Vagina (tissue), 2 donors: Measurements from ENCODE around the gene MYNN. TPM values are rescaled to one million over a fixed set of nuclear protein-coding genes. Genes with fewer than 3 reads are reported as not detected.

Source experiments
- DNase-seq, 2 donors: peaks; one replicate each; pipeline ENCODE4 v3.0.0-alpha.2; 2017; ENCODE audit errors: extremely low spot score in 2 of 2
- H3K27ac ChIP-seq: fragments of 200-600 bp; sonication (generic); one replicate; pipeline ENCODE4 v1.5.1; 2019
- H3K27me3 ChIP-seq: fragments of 200-600 bp; sonication (generic); one replicate; pipeline ENCODE4 v1.5.1; 2019
- H3K36me3 ChIP-seq, 2 donors: fragments of 200-600 bp; sonication (generic); one replicate each; pipeline ENCODE4 v1.5.1; 2017 to 2019
- H3K4me1 ChIP-seq: fragments of 200-600 bp; sonication (generic); one replicate; pipeline ENCODE4 v1.5.1; 2019
- H3K4me3 ChIP-seq, 2 donors: fragments of 200-600 bp; sonication (generic); 1 replicate in 1 of 2; 2 replicates in 1 of 2; pipeline ENCODE4 v1.5.1; 2016 to 2019
- H3K9me3 ChIP-seq: fragments of 200-600 bp; sonication (generic); one replicate; pipeline ENCODE4 v1.5.1; 2019
- POLR2A ChIP-seq, 2 donors: fragments of 450-650 bp; IDR thresholded peaks; one replicate each; pipeline ENCODE4 v1.6.1; 2017; ENCODE audit warnings: antibody characterized with exemption in 2 of 2, mild to moderate bottlenecking in 2 of 2, moderate library complexity in 2 of 2
- POLR2AphosphoS5 ChIP-seq, 2 donors: sonication (generic); formaldehyde crosslinking; IDR thresholded peaks; one replicate each; pipeline ENCODE4 v1.9.0; 2017; ENCODE audit warnings: antibody characterized with exemption in 2 of 2, mild to moderate bottlenecking in 2 of 2, low read depth in 1 of 2; ENCODE audit not compliant: insufficient read depth in 1 of 2
- intact Hi-C: fragments of 100-400 bp; cut with DNase I; formaldehyde crosslinking; loops from one replicate; pipeline ENCODE4 v1.15.1; 2023
- total RNA-seq: library from RNA; depleted of rRNA; stranded (reverse); fragments of >200 nt; gene quantifications from one replicate; pipeline ENCODE4 v1.2.3, GENCODE V29; 2016
- TF ChIP-seq, protein P1 (sequence below), 3 experiments: fragments of 450-650 bp in 2 of 3; fragments of 200-600 bp in 1 of 3; sonication (generic) in 1 of 3; IDR thresholded peaks; one replicate each; pipeline ENCODE4 v1.5.1; 2017 to 2019; ENCODE audit warnings: antibody characterized with exemption in 3 of 3, mild to moderate bottlenecking in 2 of 3, moderate library complexity in 2 of 3

MYNN gene
- total RNA-seq, 1 donor from 2014 or later = 16.7 TPM

- Histone ChIP-seq H3K4me3 (no peak overlapping the region), H3K9me3 (no peaks in the 10 kb centered on the region), H3K4me1 (no peaks in the 10 kb centered on the region), H3K27ac (no peak overlapping the region), H3K36me3 (no peaks in the 10 kb centered on the region), H3K27me3 (no peaks in the 10 kb centered on the region)
- intact Hi-C loops = no loop called here
- no peak for DNase-seq
- TF ChIP-seq, protein P1, sequence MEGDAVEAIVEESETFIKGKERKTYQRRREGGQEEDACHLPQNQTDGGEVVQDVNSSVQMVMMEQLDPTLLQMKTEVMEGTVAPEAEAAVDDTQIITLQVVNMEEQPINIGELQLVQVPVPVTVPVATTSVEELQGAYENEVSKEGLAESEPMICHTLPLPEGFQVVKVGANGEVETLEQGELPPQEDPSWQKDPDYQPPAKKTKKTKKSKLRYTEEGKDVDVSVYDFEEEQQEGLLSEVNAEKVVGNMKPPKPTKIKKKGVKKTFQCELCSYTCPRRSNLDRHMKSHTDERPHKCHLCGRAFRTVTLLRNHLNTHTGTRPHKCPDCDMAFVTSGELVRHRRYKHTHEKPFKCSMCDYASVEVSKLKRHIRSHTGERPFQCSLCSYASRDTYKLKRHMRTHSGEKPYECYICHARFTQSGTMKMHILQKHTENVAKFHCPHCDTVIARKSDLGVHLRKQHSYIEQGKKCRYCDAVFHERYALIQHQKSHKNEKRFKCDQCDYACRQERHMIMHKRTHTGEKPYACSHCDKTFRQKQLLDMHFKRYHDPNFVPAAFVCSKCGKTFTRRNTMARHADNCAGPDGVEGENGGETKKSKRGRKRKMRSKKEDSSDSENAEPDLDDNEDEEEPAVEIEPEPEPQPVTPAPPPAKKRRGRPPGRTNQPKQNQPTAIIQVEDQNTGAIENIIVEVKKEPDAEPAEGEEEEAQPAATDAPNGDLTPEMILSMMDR (IDR thresholded peaks at IDR 0.05) = no peak
- TF ChIP-seq POLR2A (IDR thresholded peaks at IDR 0.05) (no peak), POLR2AphosphoS5 (IDR thresholded peaks at IDR 0.05; ENCODE audit: insufficient read depth in 1 of 2, low read depth in 1 of 2) (no peak)
These were observed 49.3 kb downstream of the MYNN start for GRCh38 chr3:169822540-169822939.

DNA sequence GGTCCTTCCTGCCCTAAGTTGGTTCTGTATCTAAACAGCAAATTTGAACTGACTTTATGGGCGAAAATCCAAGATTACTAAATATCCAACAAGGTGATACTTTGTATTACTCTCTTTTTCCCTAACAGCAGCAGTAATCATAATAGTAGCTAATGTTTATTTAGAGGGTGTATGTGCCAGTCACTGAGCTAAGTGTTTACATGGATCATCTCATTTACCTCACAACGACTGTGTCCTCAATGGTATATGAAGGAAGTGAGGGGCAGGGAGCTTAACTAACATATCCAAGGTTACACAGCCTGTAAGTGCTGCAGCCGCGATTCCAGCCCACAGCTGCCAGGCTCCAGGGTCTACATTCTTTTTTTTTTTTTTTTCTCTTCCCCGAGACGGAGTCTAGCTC is 49.8 kb downstream of the MYNN start:
- H3K4me3 ChIP-seq = no peak overlapping the region
- H3K9me3 ChIP-seq = no peaks in the 10 kb centered on the region
- no peak for DNase-seq
- no peaks in the 10 kb centered on the region for H3K4me1 ChIP-seq
- H3K27me3 ChIP-seq = no peaks in the 10 kb centered on the region
- TF ChIP-seq POLR2A (IDR thresholded peaks at IDR 0.05) (no peak), POLR2AphosphoS5 (IDR thresholded peaks at IDR 0.05; ENCODE audit: insufficient read depth in 1 of 2, low read depth in 1 of 2) (no peak)
- TF ChIP-seq, protein P1 (IDR thresholded peaks at IDR 0.05) = no peak
- H3K36me3 ChIP-seq = no peaks in the 10 kb centered on the region
- H3K27ac ChIP-seq = no peak overlapping the region
- intact Hi-C loops = no loop called here

DNA sequence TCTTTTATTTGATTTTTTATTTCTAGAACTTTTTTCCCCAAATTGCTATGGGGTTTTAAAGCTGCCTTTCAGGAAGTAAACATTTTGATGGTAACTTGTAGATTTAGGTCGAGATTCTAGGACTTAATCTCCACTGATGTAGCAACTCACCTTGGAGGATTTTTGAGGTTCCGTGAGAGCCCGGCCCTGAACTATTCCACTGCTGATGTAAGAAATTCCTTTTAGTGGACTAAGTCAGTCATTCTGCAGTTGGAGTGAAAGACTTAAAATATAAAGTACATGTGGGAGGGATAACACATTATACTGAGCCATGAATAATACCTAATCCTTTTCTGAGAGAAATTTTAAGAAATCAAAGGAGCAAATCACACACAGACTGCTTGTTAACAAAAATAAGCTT is 52.1 kb downstream of the MYNN start:
- no peak overlapping the region for H3K27ac ChIP-seq
- H3K4me3 ChIP-seq = no peak overlapping the region
- DNase-seq = no peak
- TF ChIP-seq, protein P1 (IDR thresholded peaks at IDR 0.05) = no peak
- TF ChIP-seq POLR2A (IDR thresholded peaks at IDR 0.05) = no peak
- no peak for TF ChIP-seq POLR2AphosphoS5 (IDR thresholded peaks at IDR 0.05; ENCODE audit: insufficient read depth in 1 of 2, low read depth in 1 of 2)
- no peaks in the 10 kb centered on the region for H3K27me3 ChIP-seq
- no peaks in the 10 kb centered on the region for H3K9me3 ChIP-seq
- H3K36me3 ChIP-seq = no peaks in the 10 kb centered on the region
- H3K4me1 ChIP-seq = no peaks in the 10 kb centered on the region
- intact Hi-C loops = no loop called here

DNA sequence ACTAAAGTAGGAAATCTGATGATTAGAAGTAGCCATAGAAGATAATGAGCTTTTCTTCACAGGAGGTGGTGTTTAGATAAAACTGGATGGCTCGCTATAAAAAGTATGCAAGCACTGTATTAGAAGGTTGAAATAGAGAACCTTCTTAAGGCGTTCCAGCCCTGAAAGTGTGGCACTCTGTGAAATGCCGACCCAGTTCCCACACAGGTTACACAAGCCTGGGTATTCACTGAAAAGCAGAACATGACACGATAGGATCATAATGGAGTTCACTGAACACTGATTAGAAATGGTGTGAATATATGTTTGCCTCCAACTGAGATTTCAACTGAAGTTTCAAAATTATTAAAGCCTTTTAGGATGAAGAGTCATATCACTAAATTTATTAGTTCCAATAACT is 54.5 kb downstream of the MYNN start:
- DNase-seq = no peak
- Histone ChIP-seq H3K4me1 (no peaks in the 10 kb centered on the region), H3K4me3 (no peak overlapping the region), H3K36me3 (no peaks in the 10 kb centered on the region), H3K27me3 (no peaks in the 10 kb centered on the region), H3K9me3 (no peaks in the 10 kb centered on the region), H3K27ac (no peak overlapping the region)
- TF ChIP-seq, protein P1 (IDR thresholded peaks at IDR 0.05) = no peak
- TF ChIP-seq POLR2A (IDR thresholded peaks at IDR 0.05) = no peak
- TF ChIP-seq POLR2AphosphoS5 (IDR thresholded peaks at IDR 0.05; ENCODE audit: insufficient read depth in 1 of 2, low read depth in 1 of 2) = no peak
- intact Hi-C loops = no loop called here

DNA sequence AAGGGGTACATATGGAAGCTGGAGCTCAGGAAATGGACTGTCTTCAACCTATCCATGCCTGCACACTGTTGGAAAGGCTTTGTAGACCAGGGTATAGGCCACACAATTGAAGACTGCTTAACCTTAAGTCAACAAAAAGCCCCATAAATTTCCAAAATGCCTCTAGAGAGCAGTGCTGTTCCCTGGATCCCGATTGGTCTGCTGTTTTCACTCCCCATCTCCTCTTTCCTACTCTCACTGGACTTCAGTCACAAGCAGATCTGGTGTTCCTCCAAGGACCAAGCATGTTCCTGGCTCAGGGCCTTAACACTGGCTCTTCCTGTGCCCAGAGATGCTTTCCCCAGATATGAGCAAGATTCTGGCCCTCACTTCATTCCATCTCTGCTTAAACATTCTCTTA is 62.3 kb downstream of the MYNN start:
- Histone ChIP-seq H3K27ac (no peak overlapping the region), H3K4me3 (no peak overlapping the region), H3K36me3 (no peaks in the 10 kb centered on the region), H3K27me3 (no peaks in the 10 kb centered on the region), H3K4me1 (no peaks in the 10 kb centered on the region), H3K9me3 (no peaks in the 10 kb centered on the region)
- no peak for DNase-seq
- intact Hi-C loops = no loop called here
- TF ChIP-seq POLR2A (IDR thresholded peaks at IDR 0.05) (no peak), POLR2AphosphoS5 (IDR thresholded peaks at IDR 0.05; ENCODE audit: insufficient read depth in 1 of 2, low read depth in 1 of 2) (no peak)
- TF ChIP-seq, protein P1 (IDR thresholded peaks at IDR 0.05) = no peak
